Stomach smooth muscle (tissue), 2 donors: ENCODE data around the gene CAPN9.

Experiments
- H3K27ac ChIP-seq: one replicate; pipeline ENCODE4 v1.7.0; 2013; ENCODE audit warnings: mild to moderate bottlenecking, low read length, inconsistent platforms
- H3K27me3 ChIP-seq, 2 donors: one replicate each; pipeline ENCODE4 v1.7.0; 2013; ENCODE audit warnings: low read length in 2 of 2; ENCODE audit not compliant: insufficient read depth in 2 of 2, control insufficient read depth in 1 of 2
- H3K36me3 ChIP-seq, 2 donors: one replicate each; pipeline ENCODE4 v1.7.0; 2013; ENCODE audit warnings: low read length in 2 of 2; ENCODE audit not compliant: control insufficient read depth in 2 of 2, insufficient read depth in 2 of 2
- H3K4me1 ChIP-seq: one replicate; pipeline ENCODE4 v1.7.0; 2013; ENCODE audit warnings: low read length; ENCODE audit not compliant: control insufficient read depth, insufficient read depth
- H3K4me3 ChIP-seq, 2 donors: one replicate each; pipeline ENCODE4 v1.7.0; 2013; ENCODE audit warnings: low read length in 2 of 2
- H3K9ac ChIP-seq, 2 donors: one replicate each; pipeline ENCODE4 v1.7.0; 2013; ENCODE audit warnings: low read length in 2 of 2, mild to moderate bottlenecking in 1 of 2
- H3K9me3 ChIP-seq, 2 donors: one replicate each; pipeline ENCODE4 v1.7.0; 2013; ENCODE audit warnings: low read length in 2 of 2; ENCODE audit not compliant: control insufficient read depth in 2 of 2
- donor health status: healthy.
- donor health status: Pancreatic carcinoma.

Gene CAPN9

GRCh38 chr1:230806552-230806951, 59.4 kb downstream of the CAPN9 start:
- H3K27ac ChIP-seq: no peak overlapping the region
- no peak overlapping the region for H3K9ac ChIP-seq
- H3K36me3 ChIP-seq: no peaks in the 10 kb centered on the region
- no peaks in the 10 kb centered on the region for H3K9me3 ChIP-seq
- no peaks in the 10 kb centered on the region for H3K27me3 ChIP-seq
- no peak overlapping the region for H3K4me3 ChIP-seq
- H3K4me1 ChIP-seq: peaks cover 17% of the 10 kb centered on the region

DNA sequence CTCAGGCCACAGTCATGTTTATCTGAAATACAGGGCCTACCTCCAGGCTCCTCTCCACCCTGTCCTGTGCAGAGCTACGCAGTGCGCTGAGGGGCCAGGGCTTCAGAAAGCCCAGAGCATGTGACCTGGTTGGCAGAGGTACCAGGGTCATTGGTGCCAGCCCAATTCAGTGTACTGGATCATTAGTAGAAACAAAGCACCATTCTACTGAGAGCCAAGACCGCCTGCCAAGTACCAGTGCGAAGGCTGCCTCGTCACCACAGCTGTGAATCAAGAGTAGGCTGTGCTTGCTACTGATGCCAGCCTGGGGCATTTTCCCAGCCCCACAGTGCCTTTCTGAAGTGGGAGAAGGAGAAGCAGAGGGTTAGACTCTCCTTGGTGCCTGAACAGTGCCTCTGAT, 59.8 kb downstream of the CAPN9 start:
- no peaks in the 10 kb centered on the region for H3K36me3 ChIP-seq
- H3K9me3 ChIP-seq: no peaks in the 10 kb centered on the region
- peak overlapping the region; percentile 62 for H3K27ac ChIP-seq
- H3K27me3 ChIP-seq: no peaks in the 10 kb centered on the region
- H3K9ac ChIP-seq: no peak overlapping the region
- H3K4me3 ChIP-seq: no peak overlapping the region
- peaks cover 17% of the 10 kb centered on the region for H3K4me1 ChIP-seq

DNA sequence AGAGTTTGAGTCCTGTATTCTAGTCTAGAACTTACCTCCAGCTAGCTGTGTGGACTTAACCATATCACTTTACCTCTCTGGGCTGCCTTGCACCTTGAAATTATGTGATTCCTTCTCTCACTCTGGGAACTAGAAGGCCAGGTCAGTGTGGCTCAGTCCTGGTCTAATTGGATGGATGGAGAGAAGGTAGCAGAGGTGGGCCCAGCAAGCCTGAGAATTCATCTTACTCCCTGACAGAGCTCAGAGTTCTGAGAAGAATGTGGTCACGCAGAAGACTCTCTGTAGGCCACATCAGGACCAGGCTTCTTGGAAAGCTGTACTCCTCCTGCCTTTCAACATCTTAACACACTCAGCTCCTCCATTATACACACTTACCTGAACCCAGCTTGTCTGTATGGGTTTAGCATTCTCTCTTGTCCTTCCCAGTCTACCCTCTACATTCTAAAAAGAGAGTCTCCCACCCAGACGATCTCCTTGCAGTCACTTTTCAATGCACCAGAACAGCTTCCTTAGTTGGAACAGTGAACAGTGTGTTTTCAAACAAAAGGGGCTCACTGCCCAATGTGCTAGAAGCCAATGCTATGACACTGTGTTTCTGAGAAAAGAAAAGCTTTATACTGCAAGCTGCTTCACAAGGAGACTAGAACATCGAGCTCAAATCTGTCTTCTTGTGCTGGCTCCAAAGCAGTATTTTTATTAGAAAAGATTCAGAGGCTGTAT, 60.5 kb downstream of the CAPN9 start:
- H3K27me3 ChIP-seq: no peaks in the 10 kb centered on the region
- H3K27ac ChIP-seq: peak overlapping the region; percentile 62
- H3K4me3 ChIP-seq: peak overlapping the region in 1 of 2 donors; percentile 10
- peaks cover 0 to 2% of the 10 kb centered on the region in 2 donors for H3K9me3 ChIP-seq
- H3K36me3 ChIP-seq: no peaks in the 10 kb centered on the region
- no peak overlapping the region for H3K9ac ChIP-seq
- peaks cover 17% of the 10 kb centered on the region for H3K4me1 ChIP-seq

DNA sequence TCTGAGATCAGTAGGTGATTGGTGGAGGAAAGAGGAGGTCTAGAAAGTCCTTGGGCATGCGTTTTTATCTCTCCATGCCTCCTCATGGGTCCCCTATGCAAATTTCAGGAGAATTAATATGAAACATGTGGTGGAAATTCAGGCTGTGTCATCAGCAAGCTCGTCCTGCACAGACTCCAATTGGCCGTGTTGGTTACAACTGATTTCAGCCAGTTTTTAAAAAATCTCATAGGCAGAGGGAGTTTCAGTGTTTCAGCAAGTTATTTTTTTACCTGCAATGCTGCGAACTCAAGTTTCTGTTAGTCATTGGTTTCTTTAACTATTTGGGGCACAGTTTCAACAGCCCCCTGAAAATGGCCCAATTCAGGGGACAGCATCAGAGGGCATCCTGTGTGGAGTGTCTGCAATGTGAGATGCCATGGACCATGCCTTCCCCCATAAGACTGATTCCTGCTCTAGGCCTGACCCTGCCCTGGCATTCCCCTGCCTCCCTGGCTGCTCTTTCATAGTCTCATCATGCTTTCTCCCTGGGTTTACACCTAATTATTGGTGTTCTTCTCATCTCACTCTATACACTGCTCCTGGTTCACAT, 61.2 kb downstream of the CAPN9 start:
- peak overlapping the region in 1 of 2 donors; percentile 10 for H3K4me3 ChIP-seq
- no peaks in the 10 kb centered on the region for H3K36me3 ChIP-seq
- peaks cover 0 to 5% of the 10 kb centered on the region in 2 donors for H3K9me3 ChIP-seq
- no peak overlapping the region for H3K9ac ChIP-seq
- no peaks in the 10 kb centered on the region for H3K27me3 ChIP-seq
- H3K4me1 ChIP-seq: peaks cover 17% of the 10 kb centered on the region
- no peak overlapping the region for H3K27ac ChIP-seq

- H3K36me3 ChIP-seq: no peaks in the 10 kb centered on the region
- H3K9me3 ChIP-seq: peaks cover 0 to 5% of the 10 kb centered on the region in 2 donors
- no peak overlapping the region for H3K9ac ChIP-seq
- H3K4me3 ChIP-seq: no peak overlapping the region
- H3K27me3 ChIP-seq: no peaks in the 10 kb centered on the region
- peaks cover 17% of the 10 kb centered on the region for H3K4me1 ChIP-seq
- peak overlapping the region; percentile 7 for H3K27ac ChIP-seq
Measured at GRCh38 chr1:230809256-230809990, 62.2 kb downstream of the CAPN9 start.

- H3K27me3 ChIP-seq: no peaks in the 10 kb centered on the region
- no peaks in the 10 kb centered on the region for H3K36me3 ChIP-seq
- H3K4me3 ChIP-seq: no peak overlapping the region
- no peak overlapping the region for H3K9ac ChIP-seq
- peaks cover 8% of the 10 kb centered on the region for H3K4me1 ChIP-seq
- H3K27ac ChIP-seq: no peak overlapping the region
- peaks cover 0 to 5% of the 10 kb centered on the region in 2 donors for H3K9me3 ChIP-seq
Measured at GRCh38 chr1:230812568-230812967, 65.4 kb downstream of the CAPN9 start.

- no peak overlapping the region for H3K27ac ChIP-seq
- H3K4me1 ChIP-seq: no peaks in the 10 kb centered on the region
- peaks cover 0 to 5% of the 10 kb centered on the region in 2 donors for H3K9me3 ChIP-seq
- no peaks in the 10 kb centered on the region for H3K27me3 ChIP-seq
- H3K4me3 ChIP-seq: no peak overlapping the region
- H3K36me3 ChIP-seq: no peaks in the 10 kb centered on the region
- no peak overlapping the region for H3K9ac ChIP-seq
Measured at GRCh38 chr1:230814949-230815692, 67.9 kb downstream of the CAPN9 start.

- Histone ChIP-seq H3K9ac (no peak overlapping the region), H3K27me3 (no peaks in the 10 kb centered on the region), H3K36me3 (no peaks in the 10 kb centered on the region), H3K4me1 (peaks cover under 1% of the 10 kb centered on the region), H3K9me3 (peaks cover 0 to 5% of the 10 kb centered on the region in 2 donors), H3K4me3 (no peak overlapping the region), H3K27ac (no peak overlapping the region)
Measured at GRCh38 chr1:230816018-230816417, 68.8 kb downstream of the CAPN9 start.

DNA sequence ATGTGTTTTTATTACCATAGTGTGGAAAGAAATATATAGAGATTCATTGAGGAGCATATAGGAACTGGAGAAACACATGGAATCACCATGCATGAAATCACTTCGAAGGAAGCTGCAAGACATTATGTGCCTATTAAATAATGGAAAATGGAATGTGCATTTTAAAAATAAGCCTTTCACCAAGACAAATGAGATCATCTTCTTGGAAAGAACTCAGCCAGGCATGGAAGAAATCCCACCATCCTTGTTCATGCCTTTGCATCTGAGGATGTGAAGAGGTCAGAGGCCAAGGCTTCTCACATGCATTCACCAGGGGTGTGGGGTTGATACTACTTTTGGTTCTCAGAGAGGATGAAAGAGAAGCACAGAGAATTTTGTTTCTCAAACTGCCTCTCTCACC, 71.2 kb downstream of the CAPN9 start:
- Histone ChIP-seq H3K4me1 (peaks cover 8% of the 10 kb centered on the region), H3K9me3 (no peaks in the 10 kb centered on the region), H3K27ac (no peak overlapping the region), H3K4me3 (no peak overlapping the region), H3K9ac (no peak overlapping the region), H3K27me3 (no peaks in the 10 kb centered on the region), H3K36me3 (no peaks in the 10 kb centered on the region)

DNA sequence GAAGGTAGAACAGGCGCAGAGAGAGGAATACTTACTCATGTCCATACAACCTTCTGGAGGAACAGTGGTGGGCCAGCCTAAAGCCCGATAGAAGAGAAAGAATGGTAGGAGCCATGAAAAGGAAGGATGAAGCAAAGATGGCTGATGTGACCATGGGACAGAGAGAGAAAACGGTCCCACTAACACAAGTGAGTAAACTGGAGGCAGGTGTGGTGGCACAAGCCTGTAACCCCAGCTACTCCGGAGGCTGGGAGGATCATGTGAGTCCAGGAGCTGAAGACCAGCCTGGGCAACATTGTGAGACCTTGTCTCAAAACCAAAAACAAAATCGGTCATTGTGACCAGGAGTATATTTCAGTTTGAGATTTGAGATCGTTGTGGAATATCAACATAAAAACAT, 71.7 kb downstream of the CAPN9 start:
- no peaks in the 10 kb centered on the region for H3K36me3 ChIP-seq
- H3K4me1 ChIP-seq: peaks cover 13% of the 10 kb centered on the region
- no peaks in the 10 kb centered on the region for H3K9me3 ChIP-seq
- H3K27me3 ChIP-seq: no peaks in the 10 kb centered on the region
- H3K9ac ChIP-seq: no peak overlapping the region
- H3K4me3 ChIP-seq: no peak overlapping the region
- no peak overlapping the region for H3K27ac ChIP-seq
